Inferior parietal cortex (tissue), 1 donor: ENCODE results near the gene TESMIN.

Experiments
- DNase-seq: peaks from one replicate; pipeline ENCODE4 v3.0.0-alpha.2; 2016; ENCODE audit errors: extremely low spot score

The TESMIN gene

DNA sequence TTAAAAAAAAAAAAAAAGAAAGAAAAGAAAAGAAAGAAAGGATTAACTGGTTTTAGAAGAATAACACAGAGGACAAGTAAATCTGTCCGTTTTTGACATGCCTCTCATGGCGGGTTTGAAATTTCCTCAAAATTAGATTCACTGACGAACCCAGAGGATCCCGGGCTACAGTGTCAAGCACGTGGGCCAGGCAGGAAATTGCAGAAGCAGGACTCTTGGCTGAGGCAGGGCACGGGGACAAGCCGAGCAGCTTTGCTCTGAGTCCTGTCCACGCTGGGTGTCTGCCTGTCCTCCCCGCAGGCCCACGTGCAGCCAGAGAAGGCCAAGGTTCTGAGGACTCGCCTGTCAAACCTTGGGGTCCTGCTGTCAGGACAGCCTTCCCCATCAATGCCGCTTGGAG, 42.3 kb downstream of the TESMIN start:
- DNase-seq = no peak

DNA sequence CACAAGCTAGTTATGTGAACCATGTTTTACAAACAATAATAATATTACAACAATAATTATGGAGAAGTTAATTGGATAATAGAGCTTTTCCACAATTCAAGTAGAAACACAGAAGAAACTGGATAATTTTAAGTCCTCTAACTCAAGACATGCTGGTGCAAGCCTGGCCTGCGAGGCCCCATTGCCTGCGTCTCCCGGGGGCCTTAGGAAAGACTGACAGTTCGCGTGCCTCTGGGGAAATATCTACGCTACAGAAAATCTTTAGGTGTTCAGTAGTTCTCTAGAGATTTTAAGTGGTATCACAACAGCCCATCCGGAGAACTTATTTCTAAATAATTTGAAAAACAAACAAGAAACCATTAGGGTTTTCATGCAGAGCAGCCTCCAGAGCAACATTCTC, 43.8 kb downstream of the TESMIN start:
- no peak for DNase-seq

DNA sequence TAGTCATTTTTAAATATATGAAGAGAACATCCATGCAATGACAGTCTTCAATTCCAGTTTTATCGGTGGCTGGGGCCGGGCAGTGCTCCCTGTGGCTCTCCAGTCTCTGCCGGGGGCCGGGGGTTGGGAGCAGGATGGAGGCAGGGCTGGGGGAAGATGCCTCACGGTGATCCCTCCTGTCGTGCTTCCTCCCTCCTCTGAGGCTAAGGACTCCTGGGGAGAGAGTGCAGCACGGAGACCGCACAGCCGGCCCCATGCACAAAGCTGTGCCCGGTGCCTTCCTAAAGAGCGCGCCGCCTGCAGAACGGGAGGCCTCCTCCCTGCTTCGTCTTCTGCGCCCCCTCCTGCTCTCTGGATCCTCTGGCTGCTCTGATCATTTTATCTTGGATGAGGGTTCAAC, 46.4 kb downstream of the TESMIN start:
- no peak for DNase-seq

DNA sequence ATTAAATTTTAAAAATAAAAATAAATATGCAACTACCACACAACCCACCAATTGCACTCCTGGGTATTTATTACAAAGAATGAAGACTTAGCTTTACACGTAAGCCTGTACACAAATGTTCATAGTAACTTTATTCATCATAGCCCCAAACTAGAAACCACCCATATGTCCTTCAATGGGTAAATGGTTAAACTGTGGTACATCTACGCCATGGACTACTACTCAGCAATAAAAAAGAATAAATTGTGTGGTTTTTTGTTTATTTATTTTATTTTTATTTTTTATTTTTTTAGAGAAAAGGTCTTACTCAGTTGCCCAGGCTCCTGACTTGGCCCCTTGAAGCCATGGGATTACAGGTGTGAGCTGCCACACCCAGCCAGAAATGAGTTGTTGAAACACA, 52.3 kb downstream of the TESMIN start:
- DNase-seq = no peak

DNA sequence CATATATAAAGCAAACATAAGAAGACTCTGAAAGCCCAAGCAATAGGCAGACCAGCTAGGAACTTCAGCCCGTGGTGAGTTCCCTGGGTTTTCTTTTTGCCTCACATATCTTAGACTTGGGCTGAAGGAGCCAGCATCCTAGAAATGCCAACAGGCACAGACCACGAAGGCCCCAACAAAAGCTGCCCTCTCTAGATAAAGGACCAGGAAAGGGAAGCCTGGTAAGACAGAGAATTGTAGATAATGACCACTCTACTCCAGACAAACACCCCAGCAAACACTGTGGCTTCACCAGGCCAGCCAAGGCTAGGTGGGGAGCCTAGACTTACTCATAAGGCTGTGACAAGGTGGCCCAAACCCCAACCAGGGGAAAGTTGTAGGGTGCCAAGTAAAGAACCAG, 55.8 kb downstream of the TESMIN start:
- no peak for DNase-seq

DNA sequence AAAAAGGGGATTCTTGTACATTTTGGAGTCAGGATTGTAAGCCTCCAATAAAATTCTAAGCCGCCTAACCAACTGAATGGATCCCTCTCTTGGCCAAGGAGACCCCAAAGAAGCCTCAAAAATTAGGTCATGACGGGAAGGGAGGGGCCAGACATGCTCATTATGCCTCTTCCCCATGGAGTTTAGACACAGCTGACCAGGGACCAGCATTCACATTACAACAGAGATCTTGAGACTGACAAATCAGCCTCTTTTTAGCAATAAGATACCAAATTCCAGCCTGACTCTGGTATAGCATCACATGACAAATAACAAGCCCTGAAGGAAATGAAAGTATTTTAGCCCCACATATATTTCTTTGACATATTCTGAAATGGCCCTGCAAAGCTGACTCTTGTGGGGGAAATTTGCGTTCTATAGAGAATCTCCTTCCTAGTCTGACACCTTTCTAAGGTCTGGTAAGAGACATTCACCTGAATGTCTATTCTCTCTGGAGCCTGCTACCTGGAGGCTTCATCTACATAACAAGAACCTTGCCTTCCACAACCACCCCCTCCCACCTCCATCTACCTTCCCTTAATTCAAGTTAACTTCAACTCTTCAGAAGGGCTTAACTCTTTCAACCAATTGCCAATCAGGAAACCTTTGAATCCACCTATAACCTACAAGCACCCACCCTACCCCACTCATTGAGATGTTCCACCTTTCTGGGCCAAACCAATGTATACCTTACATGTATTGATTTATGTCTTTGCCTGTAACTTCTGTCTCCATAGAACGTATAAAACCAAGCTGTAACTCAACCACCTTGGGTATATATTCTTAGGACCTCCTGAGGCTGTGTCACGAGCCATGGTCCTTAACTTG, 56.7 kb downstream of the TESMIN start:
- DNase-seq = no peak

DNA sequence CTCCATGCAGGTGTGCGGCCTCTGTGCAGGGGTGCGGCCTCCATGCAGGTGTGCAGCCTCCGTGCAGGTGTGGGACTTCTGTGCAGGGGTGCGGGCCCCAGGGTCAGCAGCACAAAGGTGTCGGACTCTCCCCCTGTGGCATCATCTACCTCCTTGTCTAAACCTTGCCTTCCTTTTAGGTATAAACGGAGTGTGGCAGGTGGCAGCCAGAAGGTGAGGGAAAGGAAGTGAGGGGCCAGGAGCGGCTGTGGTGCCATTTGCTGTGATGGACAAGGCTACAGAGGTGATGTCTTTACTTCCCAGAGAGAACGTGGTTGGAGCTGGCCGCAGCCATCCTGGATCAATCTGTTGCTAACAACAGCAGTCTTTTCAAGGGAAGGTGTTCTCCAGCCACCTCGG, 57.8 kb downstream of the TESMIN start:
- no peak for DNase-seq

DNA sequence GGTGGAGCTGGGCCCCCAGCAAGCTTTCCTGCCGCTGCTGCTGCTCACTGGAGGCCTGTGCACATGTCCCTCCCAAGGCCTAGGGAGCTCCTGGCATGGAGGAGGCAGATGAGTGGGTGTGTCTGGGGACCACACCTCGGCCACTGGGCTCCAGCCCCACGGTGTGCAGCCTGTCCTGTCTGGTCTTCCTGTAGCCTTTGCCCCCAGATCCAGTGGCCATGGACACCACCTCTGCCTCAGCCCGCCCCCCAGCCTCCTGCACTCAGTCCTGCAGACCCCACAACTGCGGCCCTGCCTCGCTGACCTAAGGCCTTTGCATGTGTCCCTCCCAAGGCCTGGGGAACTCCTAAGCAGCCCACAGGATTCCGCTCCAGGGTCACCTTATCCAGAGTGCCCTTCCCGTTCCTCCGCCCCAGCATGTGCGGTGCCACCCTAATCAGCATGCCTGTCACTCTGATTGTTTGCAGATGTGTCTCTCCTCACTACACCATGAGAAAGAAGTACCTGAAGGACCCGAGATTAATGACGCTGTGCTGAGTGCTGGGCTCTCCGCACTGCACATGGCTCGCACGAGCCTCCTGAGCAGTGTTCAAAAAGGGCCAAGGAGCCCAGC, 58.3 kb downstream of the TESMIN start:
- no peak for DNase-seq

DNA sequence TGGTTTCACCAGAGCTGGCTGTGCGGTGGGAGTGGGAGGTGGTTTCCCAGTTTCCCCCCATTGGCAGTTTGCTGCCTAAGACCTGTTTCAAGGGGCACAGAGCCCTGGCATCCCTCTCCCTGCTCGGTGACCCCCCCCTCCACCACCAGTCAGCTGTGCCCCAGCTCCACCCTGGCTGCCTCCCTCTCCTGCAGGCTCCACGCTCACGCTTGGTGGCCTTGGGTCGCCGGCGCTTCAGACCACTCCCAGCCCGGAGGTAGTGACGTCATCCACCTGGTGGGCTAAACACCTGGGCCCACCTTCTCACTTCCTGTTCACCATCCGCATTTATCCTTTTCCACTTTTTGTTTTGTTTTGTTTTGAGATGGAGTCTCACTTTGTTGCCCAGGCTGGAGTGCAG, 59.2 kb downstream of the TESMIN start:
- no peak for DNase-seq

DNA sequence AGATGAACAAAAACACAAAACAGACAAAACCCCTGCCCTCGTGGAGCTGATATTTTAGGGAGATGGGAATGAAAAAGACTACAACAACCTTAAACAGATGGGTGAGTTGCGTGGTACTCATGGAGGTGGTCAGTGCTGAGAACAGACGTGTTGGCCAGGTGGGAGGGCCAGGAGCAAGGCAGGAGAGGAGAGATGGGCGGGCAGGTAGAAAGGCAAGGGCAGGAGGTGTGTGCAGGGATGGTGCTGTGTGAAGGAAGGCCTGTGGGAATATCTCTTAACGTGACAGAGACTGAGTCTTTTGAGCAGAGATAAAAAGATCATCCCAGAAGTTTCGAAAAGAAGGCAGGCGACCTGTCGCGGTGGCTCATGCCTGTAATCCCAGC, 59.9 kb downstream of the TESMIN start:
- no peak for DNase-seq

DNA sequence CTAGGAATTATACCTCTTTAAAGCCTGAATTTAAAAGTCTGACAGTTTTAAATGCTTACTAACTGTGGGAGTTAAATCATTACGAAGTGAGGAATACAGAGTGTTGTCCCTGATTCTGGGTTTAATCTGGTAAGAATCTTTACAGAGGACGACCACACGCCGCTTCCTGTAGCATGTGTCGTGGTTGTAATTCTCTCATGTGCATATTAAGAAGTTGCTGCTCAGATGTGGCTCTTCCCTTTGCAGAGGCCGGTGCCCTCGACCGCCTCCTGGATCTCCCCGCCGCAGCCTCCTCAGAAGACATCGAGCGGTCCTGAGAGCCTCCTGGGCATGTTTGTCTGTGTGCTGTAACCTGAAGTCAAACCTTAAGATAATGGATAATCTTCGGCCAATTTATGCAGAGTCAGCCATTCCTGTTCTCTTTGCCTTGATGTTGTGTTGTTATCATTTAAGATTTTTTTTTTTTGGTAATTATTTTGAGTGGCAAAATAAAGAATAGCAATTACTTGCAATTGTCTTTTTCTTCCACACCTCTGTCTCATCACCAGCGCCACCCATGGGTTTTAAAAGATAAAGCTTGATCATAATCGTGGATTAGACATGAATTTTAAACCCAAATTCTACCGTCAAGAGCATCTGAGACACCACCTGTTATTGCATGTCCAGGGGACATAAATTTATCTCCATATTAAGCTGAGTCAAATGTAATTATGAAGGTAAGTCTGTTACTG, 60.5 kb downstream of the TESMIN start:
- no peak for DNase-seq

DNA sequence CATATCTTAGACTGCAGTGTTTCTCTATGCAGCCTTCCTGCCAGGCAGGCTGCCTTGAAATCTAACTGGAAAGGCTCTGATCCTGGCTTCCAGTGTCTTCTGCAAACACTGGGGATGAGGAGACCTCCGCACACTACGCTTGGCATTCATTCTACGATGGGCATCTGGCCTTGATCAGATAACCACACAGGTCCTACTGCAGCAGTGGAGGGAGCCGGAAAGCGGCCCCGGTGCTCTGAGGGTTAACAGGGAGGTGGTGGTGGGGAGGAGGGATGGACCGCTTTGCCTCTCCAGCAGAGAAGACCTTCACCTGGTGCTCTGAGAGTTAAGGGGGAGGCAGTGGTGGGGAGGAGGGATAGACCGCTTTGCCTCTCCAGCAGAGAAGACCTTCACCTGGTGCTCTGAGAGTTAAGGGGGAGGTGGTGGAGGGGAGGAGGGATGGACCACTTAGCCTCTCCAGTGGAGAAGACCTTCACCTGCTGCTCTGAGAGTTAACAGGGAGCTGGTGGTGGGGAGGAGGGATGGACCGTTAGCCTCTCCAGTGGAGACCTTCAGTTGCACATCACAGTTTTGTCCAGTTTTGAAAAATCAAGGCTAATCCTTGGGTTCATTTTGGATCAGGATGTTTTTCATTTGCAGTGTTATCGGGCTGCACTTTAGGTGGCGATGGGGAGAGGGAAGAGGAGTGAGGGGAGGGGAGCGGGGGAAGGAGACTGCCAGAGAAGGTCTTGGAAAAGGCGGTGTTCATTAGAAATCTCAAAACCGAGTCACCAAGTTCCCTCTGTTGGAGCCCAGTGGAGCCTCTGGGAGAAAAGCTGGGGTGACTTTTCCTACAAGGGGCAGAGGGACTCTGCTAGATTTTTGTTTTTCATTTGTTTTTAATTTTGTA, 61.3 kb downstream of the TESMIN start:
- DNase-seq = no peak

DNA sequence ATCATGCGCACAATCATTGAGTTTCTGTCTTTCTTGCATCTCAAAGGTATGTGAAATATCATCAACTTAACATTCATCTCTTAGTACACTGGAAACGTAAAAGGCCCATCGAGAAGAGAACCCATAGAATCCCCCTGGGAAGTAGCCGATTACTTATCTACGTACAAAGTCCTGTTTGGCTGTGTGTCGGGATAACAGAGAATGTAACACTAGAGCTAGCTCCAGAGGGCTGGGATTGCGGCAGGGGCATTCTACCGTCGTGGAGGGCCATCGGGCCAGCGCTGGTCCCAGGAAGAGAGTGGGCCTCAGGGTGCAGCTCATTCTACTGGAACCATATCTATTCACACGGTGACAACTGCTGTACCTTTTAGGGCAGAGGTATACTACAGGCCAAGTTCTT, 62.4 kb downstream of the TESMIN start:
- DNase-seq = no peak

DNA sequence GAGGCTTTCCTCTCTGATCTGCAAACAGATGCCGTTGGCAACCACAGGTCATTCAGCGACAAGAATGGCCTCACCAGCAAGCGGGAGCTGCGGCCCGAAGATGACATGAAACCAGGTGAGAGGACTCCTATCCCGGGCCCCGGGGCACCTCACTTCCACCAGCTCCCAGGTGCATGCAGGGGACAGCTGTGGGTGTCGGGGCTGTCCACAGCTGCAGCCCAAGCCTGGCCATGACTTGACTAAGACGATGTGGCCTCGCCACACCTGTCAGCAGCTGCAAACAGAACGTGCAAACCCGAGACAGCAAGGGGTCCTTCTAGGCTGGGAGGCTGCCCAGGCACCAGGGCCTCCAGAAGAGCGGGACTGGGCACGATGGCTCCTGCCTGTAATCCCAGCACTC, 63.3 kb downstream of the TESMIN start:
- no peak for DNase-seq

DNA sequence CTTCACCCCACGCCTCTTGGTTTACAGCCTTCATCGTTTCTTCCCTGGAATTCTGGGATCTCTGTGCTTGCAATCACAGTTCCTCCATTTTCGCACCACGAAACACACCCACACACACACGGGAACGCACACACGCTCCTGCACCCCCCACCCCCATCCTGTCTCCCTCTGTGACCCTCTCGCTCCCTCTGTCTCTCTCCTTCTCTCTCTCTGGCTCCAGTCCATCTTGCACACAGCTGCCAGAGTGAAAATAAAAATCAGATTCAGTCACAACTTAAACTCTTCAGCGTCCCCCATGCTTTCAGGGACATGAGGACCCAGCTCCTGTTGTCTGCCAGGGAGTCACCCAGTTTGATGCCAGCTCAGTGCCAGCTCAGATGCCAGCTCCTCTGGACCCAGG, 64.0 kb downstream of the TESMIN start:
- DNase-seq = no peak

DNA sequence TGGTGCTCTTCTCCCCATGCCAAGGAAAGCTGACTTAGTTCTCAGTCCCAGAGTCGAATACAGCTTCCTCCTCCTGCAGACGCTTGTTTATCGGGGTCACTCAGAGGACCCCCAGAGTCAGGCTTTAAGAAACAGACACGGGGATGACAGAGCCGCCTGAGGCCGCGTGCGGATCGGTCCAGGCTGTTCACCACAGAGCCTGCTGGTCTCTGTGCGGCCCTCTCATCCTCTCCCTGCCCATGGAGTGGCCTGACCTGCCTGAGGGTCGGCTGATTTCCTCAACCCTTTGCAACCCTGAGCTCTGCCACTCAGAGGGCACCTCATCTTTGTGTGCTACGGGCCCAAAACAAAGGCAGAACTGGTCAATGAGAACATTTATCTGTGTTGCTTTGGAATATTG, 64.8 kb downstream of the TESMIN start:
- DNase-seq = no peak

DNA sequence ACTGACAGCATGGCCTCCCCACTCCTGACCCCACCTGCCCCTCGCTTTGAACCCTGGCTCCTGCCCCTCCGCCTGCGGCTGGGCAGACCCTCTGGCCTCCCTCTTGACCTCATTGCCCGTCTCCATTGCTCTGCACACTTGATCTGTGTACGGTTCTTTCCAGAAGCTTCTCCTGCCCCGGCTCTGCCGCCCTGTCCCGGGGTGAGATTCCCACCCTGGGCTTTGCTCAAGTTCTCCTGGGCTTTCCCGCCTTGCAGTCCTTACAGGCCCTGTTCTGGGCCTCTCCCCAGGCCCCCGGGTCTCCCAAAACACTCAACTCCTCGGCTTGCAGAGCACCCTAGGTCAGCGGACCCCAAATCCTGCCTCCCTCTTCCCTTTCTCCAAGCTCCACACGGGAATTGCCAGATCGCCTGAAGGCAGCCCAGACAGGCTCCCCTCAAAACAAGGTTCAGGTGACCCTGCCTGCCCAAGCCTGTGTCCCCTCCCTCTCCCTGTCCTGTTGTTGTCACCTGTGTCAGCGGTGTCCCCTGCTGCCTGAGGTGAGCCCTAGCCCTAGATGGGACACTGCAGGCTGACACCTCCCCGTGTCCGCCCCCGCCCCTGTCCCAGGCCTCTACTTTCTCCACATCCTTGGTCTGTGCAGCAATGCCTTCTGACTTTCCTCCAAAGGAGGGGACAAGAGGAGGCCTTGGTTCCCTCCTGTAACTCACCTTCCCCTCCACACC, 65.5 kb downstream of the TESMIN start:
- no peak for DNase-seq

DNA sequence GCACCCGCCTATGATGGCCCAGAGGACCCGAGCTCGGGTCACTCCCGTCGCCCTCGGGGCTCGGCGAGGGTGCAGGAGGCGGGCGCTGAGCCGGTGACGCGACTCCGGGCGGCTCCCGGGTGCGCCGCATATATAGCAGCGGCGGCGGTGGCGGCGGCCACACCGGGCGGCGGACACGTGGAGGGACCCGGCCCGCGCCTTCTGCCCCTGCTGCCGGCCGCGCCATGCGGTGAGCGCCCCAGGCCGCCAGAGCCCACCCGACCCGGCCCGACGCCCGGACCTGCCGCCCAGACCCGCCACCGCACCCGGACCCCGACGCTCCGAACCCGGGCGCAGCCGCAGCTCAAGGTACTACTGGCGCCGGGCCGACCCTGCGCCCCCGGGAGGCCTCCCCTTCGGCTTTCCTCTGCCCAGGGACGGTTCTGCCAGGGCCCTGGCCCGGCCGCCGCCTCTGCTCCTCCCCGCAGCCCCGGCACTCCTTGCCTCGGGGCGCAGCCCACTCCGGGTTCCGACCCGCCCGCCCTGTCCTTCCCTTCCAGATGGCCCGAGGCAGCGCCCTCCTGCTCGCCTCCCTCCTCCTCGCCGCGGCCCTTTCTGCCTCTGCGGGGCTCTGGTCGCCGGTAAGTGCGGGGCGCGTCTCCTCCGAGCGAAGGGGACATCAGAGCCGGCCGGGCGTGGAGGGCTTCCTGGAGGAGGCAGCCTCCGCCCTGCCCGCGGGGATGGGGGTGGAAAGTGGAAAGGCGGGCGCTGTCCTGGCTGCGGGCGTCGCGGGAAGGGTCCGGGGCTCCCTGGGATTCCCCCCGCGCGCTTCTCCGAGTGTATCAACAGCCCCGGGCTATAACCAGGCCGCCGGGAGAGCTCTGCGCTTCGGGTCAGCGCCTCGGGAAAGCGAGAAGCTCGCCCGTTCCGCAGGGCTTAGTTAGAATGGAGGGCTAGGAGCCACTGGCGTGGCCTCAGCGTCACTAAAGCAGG, 66.6 kb downstream of the TESMIN start, which contains the start of gene GAL:
Gene GAL (plus strand): TSS at position 160 of the 972 bp plus-strand sequence. CDS start 380 bp downstream, at position 540.
- no peak for DNase-seq

DNA sequence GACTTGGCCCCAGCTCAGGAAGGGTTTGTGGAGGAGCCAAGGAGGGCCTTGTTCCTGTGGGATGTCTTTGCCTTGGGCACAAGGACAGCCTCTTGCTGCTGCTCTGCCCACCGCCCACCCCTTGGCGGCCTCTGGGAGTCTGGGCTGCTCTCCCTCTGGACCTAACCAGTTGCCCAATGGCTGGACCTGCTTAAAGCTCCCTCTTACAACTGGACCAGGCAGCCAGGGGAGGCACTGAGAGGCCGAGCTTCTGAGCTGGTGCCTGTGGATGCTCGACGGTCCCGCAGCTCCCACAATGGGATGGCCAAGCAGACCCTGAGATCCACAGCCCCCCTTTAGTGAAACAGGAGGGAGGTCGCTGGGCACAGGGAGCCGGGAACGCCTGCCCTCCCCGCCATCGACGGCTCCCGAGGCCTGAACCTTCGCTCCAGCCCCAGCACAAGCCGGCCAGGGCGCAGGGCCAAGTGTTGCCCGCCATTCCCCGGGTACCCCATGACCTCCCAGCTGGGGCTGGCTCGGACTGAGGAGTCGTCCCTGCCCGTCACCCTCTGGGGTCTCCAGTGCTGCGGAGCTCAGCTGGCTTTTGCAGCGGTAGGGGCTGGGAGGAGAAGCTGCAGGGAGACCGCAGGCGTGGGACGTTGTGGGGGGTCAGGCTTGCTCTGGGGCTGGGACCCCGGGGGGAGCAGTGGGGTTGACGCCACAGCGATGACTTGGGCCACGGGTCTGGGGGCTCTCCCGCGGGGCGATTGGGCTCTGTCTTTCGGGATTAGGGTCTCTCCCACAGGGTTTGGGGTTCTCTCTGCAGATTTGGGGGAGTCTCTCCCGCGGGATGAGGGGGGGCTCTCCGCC, 67.6 kb downstream of the TESMIN start:
- DNase-seq = no peak
